ENCODE data around the gene GSTK1.

- no peak for TF ChIP-seq POLR2A (IDR thresholded peaks at IDR 0.05; ENCODE audit: low read depth, low read length)
- no peak for TF ChIP-seq POLR2AphosphoS5 (IDR thresholded peaks at IDR 0.05; ENCODE audit: low read depth, low read length)
- no peak for TF ChIP-seq TAF1 (IDR thresholded peaks at IDR 0.05; ENCODE audit: borderline replicate concordance, low read depth, low read length)
Measured at GRCh38 chr7:143314127-143314526, 50.9 kb downstream of the GSTK1 start.

Measured in GM12892 (cell line).